ENCODE measurements around the gene CCDC124. TPM values are rescaled to one million over a fixed set of nuclear protein-coding genes. Genes with fewer than 3 reads are reported as not detected.
A peak's percentile ranks its signal among the peaks of the same experiment; 100 is the strongest.
"Not testable (repeated sequence)": the region's sequence is repeated elsewhere in the genome, so short reads cannot be mapped to it uniquely, and the experiment has no call there.

CCDC124 gene
- total RNA-seq (31.1 and 37.2 TPM in 2 replicates), polyA plus RNA-seq (44.3 and 54.0 TPM in 2 replicates), polyA minus RNA-seq (ENCODE audit: low replicate concordance) (3.0 and 11.0 TPM in 2 replicates)
- 90.0 and 127 TPM in 2 replicates for polyA plus RNA-seq (2012)

- TF ChIP-seq, protein P1, sequence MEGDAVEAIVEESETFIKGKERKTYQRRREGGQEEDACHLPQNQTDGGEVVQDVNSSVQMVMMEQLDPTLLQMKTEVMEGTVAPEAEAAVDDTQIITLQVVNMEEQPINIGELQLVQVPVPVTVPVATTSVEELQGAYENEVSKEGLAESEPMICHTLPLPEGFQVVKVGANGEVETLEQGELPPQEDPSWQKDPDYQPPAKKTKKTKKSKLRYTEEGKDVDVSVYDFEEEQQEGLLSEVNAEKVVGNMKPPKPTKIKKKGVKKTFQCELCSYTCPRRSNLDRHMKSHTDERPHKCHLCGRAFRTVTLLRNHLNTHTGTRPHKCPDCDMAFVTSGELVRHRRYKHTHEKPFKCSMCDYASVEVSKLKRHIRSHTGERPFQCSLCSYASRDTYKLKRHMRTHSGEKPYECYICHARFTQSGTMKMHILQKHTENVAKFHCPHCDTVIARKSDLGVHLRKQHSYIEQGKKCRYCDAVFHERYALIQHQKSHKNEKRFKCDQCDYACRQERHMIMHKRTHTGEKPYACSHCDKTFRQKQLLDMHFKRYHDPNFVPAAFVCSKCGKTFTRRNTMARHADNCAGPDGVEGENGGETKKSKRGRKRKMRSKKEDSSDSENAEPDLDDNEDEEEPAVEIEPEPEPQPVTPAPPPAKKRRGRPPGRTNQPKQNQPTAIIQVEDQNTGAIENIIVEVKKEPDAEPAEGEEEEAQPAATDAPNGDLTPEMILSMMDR (conservative IDR thresholded peaks at IDR 0.05 in 1 of 2, IDR thresholded peaks at IDR 0.05 in 1 of 2; ENCODE audit: low read depth in 1 of 2, low read length in 2 of 2): peak; percentile 86 to 87
- no peak for TF ChIP-seq EZH2 (IDR thresholded peaks at IDR 0.05; ENCODE audit: low read length, missing control alignments)
- Histone ChIP-seq H3K9me3 (ENCODE audit: control insufficient read depth, insufficient read depth, low read depth, low read length) (no peaks in the 10 kb centered on the region), H3K27ac (ENCODE audit: insufficient read depth, low read length) (peak within 1 kb of the TSS; percentile 96), H3K79me2 (ENCODE audit: control insufficient read depth, insufficient read depth, low read length) (peaks cover 4% of the 10 kb centered on the region), H3K9ac (ENCODE audit: insufficient read depth, low read length) (peak within 1 kb of the TSS; percentile 73), H3K4me3 (replicated peaks in 1 of 4; ENCODE audit: control extremely low read depth in 1 of 4, insufficient read depth in 1 of 4, low read depth in 3 of 4, low read length in 4 of 4) (peak within 1 kb of the TSS; percentile 73 to 94 (median 80)), H2AFZ (ENCODE audit: low read length) (peak within 1 kb of the TSS; percentile 79), H3K36me3 (ENCODE audit: control insufficient read depth, insufficient read depth, low read length) (peaks cover 2% of the 10 kb centered on the region), H3K4me2 (ENCODE audit: extremely low read depth, insufficient read depth, low read length) (peak within 1 kb of the TSS; percentile 95), H4K20me1 (ENCODE audit: control insufficient read depth, extremely low read depth, insufficient read depth, low read length) (no peaks in the 10 kb centered on the region), H3K4me1 (ENCODE audit: control insufficient read depth, extremely low read depth, insufficient read depth, low read length) (no peaks in the 10 kb centered on the region), H3K27me3 (ENCODE audit: control insufficient read depth, insufficient read depth, low read length) (no peaks in the 10 kb centered on the region)
- peak; percentile 86 to 92 for DNase-seq (ENCODE audit: low read depth in 2 of 2)
Measured at GRCh38 chr19:17932485-17933338, at the start of gene CCDC124. Gene CCDC124 (plus strand): TSS chr19:17933015. CDS start chr19:17936421, 3,406 bp downstream.

DNA sequence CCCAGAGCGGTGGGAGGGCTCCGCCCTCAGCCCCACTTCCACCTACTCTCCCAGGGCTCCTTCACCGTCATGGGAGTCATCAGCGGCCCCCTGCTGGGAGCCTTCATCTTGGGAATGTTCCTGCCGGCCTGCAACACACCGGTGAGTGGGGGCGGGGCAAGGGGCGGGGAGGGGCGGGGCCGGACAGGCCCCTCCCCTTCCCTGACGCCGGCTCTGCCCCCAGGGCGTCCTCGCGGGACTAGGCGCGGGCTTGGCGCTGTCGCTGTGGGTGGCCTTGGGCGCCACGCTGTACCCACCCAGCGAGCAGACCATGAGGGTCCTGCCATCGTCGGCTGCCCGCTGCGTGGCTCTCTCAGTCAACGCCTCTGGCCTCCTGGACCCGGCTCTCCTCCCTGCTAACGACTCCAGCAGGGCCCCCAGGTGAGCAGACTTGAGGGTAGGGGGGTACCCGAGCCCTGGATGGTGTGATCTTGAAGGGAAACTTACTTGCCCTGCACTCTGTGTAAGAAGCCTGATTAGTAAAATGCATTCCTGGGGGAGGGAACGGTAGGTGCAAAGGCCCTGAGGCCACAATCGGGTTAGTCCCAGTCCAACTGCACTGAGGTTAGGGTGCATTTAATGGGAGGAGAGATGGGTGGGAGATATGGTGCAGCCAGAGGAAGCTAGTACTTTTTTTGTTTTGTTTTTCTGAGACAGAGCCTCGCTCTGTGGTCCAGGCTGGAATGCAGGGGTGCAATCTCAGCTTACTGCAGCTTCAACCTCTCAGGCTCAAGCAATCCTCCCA lies 49.0 kb upstream of the CCDC124 start:
- no peaks in the 10 kb centered on the region for H4K20me1 ChIP-seq (ENCODE audit: control insufficient read depth, extremely low read depth, insufficient read depth, low read length)
- H3K4me3 ChIP-seq (replicated peaks in 1 of 4; ENCODE audit: control extremely low read depth in 1 of 4, insufficient read depth in 1 of 4, low read depth in 3 of 4, low read length in 4 of 4): no peak overlapping the region
- no peaks in the 10 kb centered on the region for H3K27me3 ChIP-seq (ENCODE audit: control insufficient read depth, insufficient read depth, low read length)
- no peaks in the 10 kb centered on the region for H3K36me3 ChIP-seq (ENCODE audit: control insufficient read depth, insufficient read depth, low read length)
- H3K79me2 ChIP-seq (ENCODE audit: control insufficient read depth, insufficient read depth, low read length): no peaks in the 10 kb centered on the region
- H3K9ac ChIP-seq (ENCODE audit: insufficient read depth, low read length): no peak overlapping the region
- no peaks in the 10 kb centered on the region for H3K9me3 ChIP-seq (ENCODE audit: control insufficient read depth, insufficient read depth, low read depth, low read length)
- H2AFZ ChIP-seq (ENCODE audit: low read length): no peak overlapping the region
- H3K4me2 ChIP-seq (ENCODE audit: extremely low read depth, insufficient read depth, low read length): no peak overlapping the region
- no peak for TF ChIP-seq EZH2 (IDR thresholded peaks at IDR 0.05; ENCODE audit: low read length, missing control alignments)
- TF ChIP-seq, protein P1 (conservative IDR thresholded peaks at IDR 0.05 in 1 of 2, IDR thresholded peaks at IDR 0.05 in 1 of 2; ENCODE audit: low read depth in 1 of 2, low read length in 2 of 2): no peak
- H3K27ac ChIP-seq (ENCODE audit: insufficient read depth, low read length): no peak overlapping the region
- DNase-seq (ENCODE audit: low read depth in 2 of 2): no peak
- no peaks in the 10 kb centered on the region for H3K4me1 ChIP-seq (ENCODE audit: control insufficient read depth, extremely low read depth, insufficient read depth, low read length)

DNA sequence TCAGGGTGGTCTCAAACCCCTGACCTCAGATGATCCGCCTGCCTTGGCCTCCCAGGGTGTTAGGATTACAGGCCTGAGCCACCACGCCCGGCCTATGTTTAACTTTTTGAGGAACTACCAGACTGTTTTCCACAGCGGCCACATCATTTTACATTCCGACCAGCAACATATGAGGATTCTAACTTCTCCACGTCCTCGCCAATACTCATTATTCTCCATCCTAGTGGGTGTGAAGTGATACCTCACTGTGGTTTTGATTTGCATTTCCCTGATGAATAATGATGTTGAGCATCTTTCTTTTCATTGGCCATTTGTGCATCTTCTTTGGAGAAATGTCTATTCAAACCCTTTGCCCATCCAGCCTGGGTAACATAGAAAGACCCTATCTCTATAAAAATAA lies 46.3 kb upstream of the CCDC124 start:
- H4K20me1 ChIP-seq (ENCODE audit: control insufficient read depth, extremely low read depth, insufficient read depth, low read length): no peaks in the 10 kb centered on the region
- TF ChIP-seq, protein P1 (conservative IDR thresholded peaks at IDR 0.05 in 1 of 2, IDR thresholded peaks at IDR 0.05 in 1 of 2; ENCODE audit: low read depth in 1 of 2, low read length in 2 of 2): no peak
- no peak for TF ChIP-seq EZH2 (IDR thresholded peaks at IDR 0.05; ENCODE audit: low read length, missing control alignments)
- H3K36me3 ChIP-seq (ENCODE audit: control insufficient read depth, insufficient read depth, low read length): no peaks in the 10 kb centered on the region
- DNase-seq (ENCODE audit: low read depth in 2 of 2): no peak
- no peaks in the 10 kb centered on the region for H3K79me2 ChIP-seq (ENCODE audit: control insufficient read depth, insufficient read depth, low read length)
- H2AFZ ChIP-seq (ENCODE audit: low read length): no peak overlapping the region
- no peak overlapping the region for H3K27ac ChIP-seq (ENCODE audit: insufficient read depth, low read length)
- H3K9me3 ChIP-seq (ENCODE audit: control insufficient read depth, insufficient read depth, low read depth, low read length): no peaks in the 10 kb centered on the region
- H3K4me3 ChIP-seq (replicated peaks in 1 of 4; ENCODE audit: control extremely low read depth in 1 of 4, insufficient read depth in 1 of 4, low read depth in 3 of 4, low read length in 4 of 4): no peak overlapping the region
- H3K4me1 ChIP-seq (ENCODE audit: control insufficient read depth, extremely low read depth, insufficient read depth, low read length): no peaks in the 10 kb centered on the region
- H3K4me2 ChIP-seq (ENCODE audit: extremely low read depth, insufficient read depth, low read length): no peak overlapping the region
- H3K9ac ChIP-seq (ENCODE audit: insufficient read depth, low read length): no peak overlapping the region
- H3K27me3 ChIP-seq (ENCODE audit: control insufficient read depth, insufficient read depth, low read length): no peaks in the 10 kb centered on the region

DNA sequence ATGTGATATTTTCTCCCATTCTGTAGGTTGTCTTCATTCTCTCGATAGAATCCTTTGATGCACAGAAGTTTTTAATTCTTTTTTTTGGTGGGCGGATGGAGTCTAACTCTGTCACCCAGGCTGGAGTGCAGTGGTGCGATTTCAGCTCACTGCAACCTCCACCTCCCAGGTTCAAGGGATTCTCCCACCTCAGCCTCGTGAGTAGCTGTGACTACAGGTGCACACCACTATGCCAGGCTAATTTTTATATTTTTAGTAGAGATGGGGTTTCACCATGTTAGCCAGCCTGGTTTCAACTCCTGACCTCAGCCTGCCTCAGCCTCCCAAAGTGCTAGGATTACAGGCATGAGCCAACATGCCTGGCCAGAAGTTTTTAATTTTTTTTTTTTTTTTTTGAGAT lies 45.6 kb upstream of the CCDC124 start:
- not testable (repeated sequence) for H3K27ac ChIP-seq (ENCODE audit: insufficient read depth, low read length); H3K4me1 ChIP-seq (ENCODE audit: control insufficient read depth, extremely low read depth, insufficient read depth, low read length); DNase-seq (ENCODE audit: low read depth in 2 of 2); H3K9ac ChIP-seq (ENCODE audit: insufficient read depth, low read length); H3K36me3 ChIP-seq (ENCODE audit: control insufficient read depth, insufficient read depth, low read length); H3K4me2 ChIP-seq (ENCODE audit: extremely low read depth, insufficient read depth, low read length); H4K20me1 ChIP-seq (ENCODE audit: control insufficient read depth, extremely low read depth, insufficient read depth, low read length); H3K79me2 ChIP-seq (ENCODE audit: control insufficient read depth, insufficient read depth, low read length); H2AFZ ChIP-seq (ENCODE audit: low read length); H3K9me3 ChIP-seq (ENCODE audit: control insufficient read depth, insufficient read depth, low read depth, low read length); H3K27me3 ChIP-seq (ENCODE audit: control insufficient read depth, insufficient read depth, low read length); H3K4me3 ChIP-seq (replicated peaks in 1 of 4; ENCODE audit: control extremely low read depth in 1 of 4, insufficient read depth in 1 of 4, low read depth in 3 of 4, low read length in 4 of 4)

All from fibroblast of lung (primary cell).